Measurements from ENCODE around the gene SMIM41.
"Not testable (repeated sequence)": the region's sequence is repeated elsewhere in the genome, so short reads cannot be mapped to it uniquely, and the experiment has no call there.

- not testable (repeated sequence) for TF ChIP-seq POLR2A, POLR2AphosphoS5 (IDR thresholded peaks at IDR 0.05)
These were observed 25.1 kb downstream of the SMIM41 start for GRCh38 chr12:52104431-52105089.
